CD14-positive monocyte (primary cell): Measurements from ENCODE around the gene NDUFB7. TPM values are rescaled to one million over a fixed set of nuclear protein-coding genes. Genes with fewer than 3 reads are reported as not detected.
A peak's percentile ranks its signal among the peaks of the same experiment; 100 is the strongest.
"Not testable (repeated sequence)": the region's sequence is repeated elsewhere in the genome, so short reads cannot be mapped to it uniquely, and the experiment has no call there.

Experiments
- DNase-seq, 3 donors: peaks; one replicate each; pipeline ENCODE4 v3.0.0-alpha.2; 2011 to 2022
- H2AFZ ChIP-seq: 2 replicates; pipeline ENCODE4 v1.6.0; 2012; ENCODE audit warnings: mild to moderate bottlenecking, low read depth, low read length, inconsistent platforms; ENCODE audit not compliant: insufficient read depth, poor library complexity, severe bottlenecking
- H3K27ac ChIP-seq, 2 donors: 1 replicate in 1 of 2; 2 replicates in 1 of 2; pipeline ENCODE4 v1.5.1; 2012 to 2013; ENCODE audit warnings: low read length in 2 of 2, control low read depth in 1 of 2, inconsistent platforms in 1 of 2, low read depth in 1 of 2, mild to moderate bottlenecking in 1 of 2
- H3K27me3 ChIP-seq, 2 donors: one replicate each; pipeline versions ENCODE4 v1.6.0 to v1.6.1; 2011 to 2013; ENCODE audit warnings: low read length in 2 of 2; ENCODE audit not compliant: control insufficient read depth in 2 of 2, insufficient read depth in 2 of 2
- H3K36me3 ChIP-seq, 2 donors: replicated peaks in 1 of 2; 1 replicate in 1 of 2; 2 replicates in 1 of 2; pipeline versions ENCODE4 v1.5.1 to v1.6.1; 2012 to 2013; ENCODE audit warnings: low read length in 2 of 2, control low read depth in 1 of 2, inconsistent platforms in 1 of 2, mild to moderate bottlenecking in 1 of 2; ENCODE audit not compliant: insufficient read depth in 2 of 2, control insufficient read depth in 1 of 2
- H3K4me1 ChIP-seq, 2 donors: 1 replicate in 1 of 2; 2 replicates in 1 of 2; pipeline versions ENCODE4 v1.5.1 to v1.6.1; 2012 to 2013; ENCODE audit warnings: low read length in 2 of 2, control low read depth in 1 of 2, inconsistent platforms in 1 of 2, mild to moderate bottlenecking in 1 of 2, moderate library complexity in 1 of 2; ENCODE audit not compliant: insufficient read depth in 2 of 2, control insufficient read depth in 1 of 2
- H3K4me2 ChIP-seq: replicated peaks from 2 replicates; pipeline ENCODE3; 2012; ENCODE audit warnings: low read length, moderate library complexity, mild to moderate bottlenecking; ENCODE audit not compliant: poor library complexity, severe bottlenecking; ENCODE audit errors: extremely low read depth
- H3K4me3 ChIP-seq, 3 experiments: fragments of 200-600 bp in 1 of 3; sonication (generic) in 1 of 3; replicated peaks in 1 of 3; 1 replicate in 2 of 3; 2 replicates in 1 of 3; pipeline ENCODE4 v1.5.1; 2011 to 2013; ENCODE audit warnings: low read length in 3 of 3, mild to moderate bottlenecking in 3 of 3, control low read depth in 2 of 3, low read depth in 2 of 3, inconsistent platforms in 1 of 3, moderate library complexity in 1 of 3
- H3K79me2 ChIP-seq: 2 replicates; pipeline ENCODE4 v1.6.0; 2012; ENCODE audit warnings: mild to moderate bottlenecking, control low read depth, inconsistent platforms, low read length, moderate library complexity; ENCODE audit not compliant: insufficient read depth
- H3K9ac ChIP-seq: 2 replicates; pipeline ENCODE4 v1.6.0; 2017; ENCODE audit warnings: low read length, mild to moderate bottlenecking; ENCODE audit not compliant: insufficient read depth, poor library complexity, severe bottlenecking
- H3K9me3 ChIP-seq, 2 donors: replicated peaks in 1 of 2; 1 replicate in 1 of 2; 2 replicates in 1 of 2; pipeline versions ENCODE4 v1.5.1 to v1.6.1; 2012 to 2013; ENCODE audit warnings: low read length in 2 of 2, control low read depth in 1 of 2; ENCODE audit not compliant: control insufficient read depth in 1 of 2, insufficient read depth in 1 of 2
- H4K20me1 ChIP-seq: 2 replicates; pipeline ENCODE4 v1.6.0; 2012; ENCODE audit warnings: mild to moderate bottlenecking, low read length, control low read depth, moderate library complexity; ENCODE audit not compliant: insufficient read depth
- H3K27ac Mint-ChIP-seq, 7 donors: one replicate each; pipeline ENCODE4 v1.8.0; 2020; ENCODE audit warnings: mild to moderate bottlenecking in 7 of 7, mixed read lengths in 7 of 7, moderate library complexity in 6 of 7, inconsistent platforms in 2 of 7
- H3K27me3 Mint-ChIP-seq, 3 donors: one replicate each; pipeline ENCODE4 v1.8.0; 2021 to 2022; ENCODE audit warnings: low read depth in 3 of 3, mild to moderate bottlenecking in 3 of 3, mixed read lengths in 3 of 3, moderate library complexity in 3 of 3, inconsistent platforms in 1 of 3
- H3K36me3 Mint-ChIP-seq, 2 donors: one replicate each; pipeline ENCODE4 v1.8.0; 2020; ENCODE audit warnings: mixed read lengths in 2 of 2, inconsistent platforms in 1 of 2, mild to moderate bottlenecking in 1 of 2
- H3K4me1 Mint-ChIP-seq: one replicate; pipeline ENCODE4 v1.8.0; 2020; ENCODE audit warnings: mild to moderate bottlenecking, mixed read lengths
- H3K4me3 Mint-ChIP-seq, 2 donors: one replicate each; pipeline ENCODE4 v1.8.0; 2020; ENCODE audit warnings: mild to moderate bottlenecking in 2 of 2, mixed read lengths in 2 of 2, moderate library complexity in 1 of 2
- H3K9me3 Mint-ChIP-seq, 7 donors: one replicate each; pipeline ENCODE4 v1.8.0; 2020 to 2022; ENCODE audit warnings: mixed read lengths in 7 of 7, mild to moderate bottlenecking in 6 of 7, moderate library complexity in 6 of 7, inconsistent platforms in 2 of 7
- CTCF ChIP-seq: fragments of 200-600 bp; IDR thresholded peaks from one replicate; pipeline ENCODE4 v1.8.0; 2022; ENCODE audit warnings: antibody characterized with exemption, mild to moderate bottlenecking
- WGBS: methylation state at CpG from one replicate; pipeline ENCODE4 v1.1.5; 2013; ENCODE audit warnings: missing lambda C conversion rate; ENCODE audit not compliant: insufficient coverage; 5-methylcytosine and 5-hydroxymethylcytosine counted together
- intact Hi-C, 2 donors: fragments of 100-400 bp; cut with micrococcal nuclease; formaldehyde crosslinking; loops; one replicate each; pipeline versions ENCODE4 v1.15.0 to v1.15.1; 2023
- polyA plus RNA-seq, 3 donors: library from polyadenylated mRNA; depleted of rRNA in 1 of 3; unstranded in 2 of 3; stranded (reverse) in 1 of 3; fragments of 300-500 nt in 2 of 3; fragments of >200 nt in 1 of 3; fragmentation: Illumina TruSeq in 2 of 3; gene quantifications; 1 replicate in 2 of 3; 2 replicates in 1 of 3; pipeline ENCODE4 v1.2.3, GENCODE V29; 2012 to 2021

NDUFB7 gene
- polyA plus RNA-seq, 3 donors = 137 to 313 (median 204) TPM

GRCh38 chr19:14614099-14614412, 42.2 kb upstream of the NDUFB7 start:
- Mint-ChIP-seq H3K27me3 (no peaks in the 10 kb centered on the region), H3K27ac (peak overlapping the region; percentile 96 to 99 (median 98)), H3K4me3 (peak overlapping the region; percentile 32 to 70), H3K4me1 (peaks cover 78% of the 10 kb centered on the region), H3K36me3 (peaks cover 11 to 32% of the 10 kb centered on the region in 2 donors), H3K9me3 (peaks cover 3 to 9% (median 4%) of the 10 kb centered on the region in 7 donors)
- Histone ChIP-seq H3K27ac (peak overlapping the region; percentile 84 to 89), H3K4me2 (peak overlapping the region; percentile 52), H4K20me1 (no peaks in the 10 kb centered on the region), H3K79me2 (no peaks in the 10 kb centered on the region), H3K4me1 (peaks cover 74 to 87% of the 10 kb centered on the region in 2 donors), H3K9ac (no peak overlapping the region), H2AFZ (no peak overlapping the region), H3K9me3 (peaks cover 3% of the 10 kb centered on the region in 2 donors), H3K27me3 (no peaks in the 10 kb centered on the region), H3K36me3 (peaks cover 0 to 4% of the 10 kb centered on the region in 2 donors), H3K4me3 (peak overlapping the region in 1 of 3 experiments; percentile 47)
- intact Hi-C loops = loop anchor here (2.0 to 10.0 kb wide), 3 partner anchors 39 to 73 kb away; no protein-coding TSS in a partner anchor
- DNase-seq = peak; percentile 90 to 97 (median 96)
- no peak for TF ChIP-seq CTCF
- WGBS = no CpG with 5 or more reads among the region's 4 CpGs

GRCh38 chr19:14613399-14614098, 41.7 kb upstream of the NDUFB7 start:
- not testable (repeated sequence) for H3K27me3 Mint-ChIP-seq
- intact Hi-C loops = loop anchor here (2.0 to 10.0 kb wide), 3 partner anchors 39 to 74 kb away; no protein-coding TSS in a partner anchor

More at GRCh38 chr19:14613399-14614098, 41.7 kb upstream of the NDUFB7 start:
- Mint-ChIP-seq H3K4me1 (peaks cover 83% of the 10 kb centered on the region), H3K4me3 (peak overlapping the region; percentile 32 to 70), H3K36me3 (peaks cover 7 to 26% of the 10 kb centered on the region in 2 donors), H3K27ac (peak overlapping the region; percentile 96 to 99 (median 98))
- H3K4me1 ChIP-seq = peaks cover 74 to 92% of the 10 kb centered on the region in 2 donors
- peak overlapping the region; percentile 84 to 89 for H3K27ac ChIP-seq
- not testable (repeated sequence) for H3K27me3 ChIP-seq, H3K9me3 ChIP-seq, H3K9ac ChIP-seq, H3K36me3 ChIP-seq, H4K20me1 ChIP-seq, H3K79me2 ChIP-seq, H3K9me3 Mint-ChIP-seq, H2AFZ ChIP-seq
- DNase-seq = peak in 2 of 3 donors; percentile 18 to 48
- H3K4me2 ChIP-seq = peak overlapping the region; percentile 52
- peak overlapping the region in 1 of 3 experiments; percentile 47 for H3K4me3 ChIP-seq
- 38% methylated on average over 6 of the region's 14 CpGs for WGBS
